ENCODE results near the gene HDDC3.
A peak's percentile ranks its signal among the peaks of the same experiment; 100 is the strongest.

HDDC3 gene

GRCh38 chr15:90891346-90891949 lies 40.9 kb downstream of the HDDC3 start:
- DNase-seq (ENCODE audit: low read depth in 2 of 2), result no peak

- no peak for DNase-seq (ENCODE audit: low read depth in 2 of 2)
Observed at GRCh38 chr15:90890839-90891238, 41.5 kb downstream of the HDDC3 start.

- DNase-seq (ENCODE audit: low read depth in 2 of 2), result no peak
Observed at GRCh38 chr15:90889736-90890456, 42.5 kb downstream of the HDDC3 start.

GRCh38 chr15:90889313-90889730 lies 43.0 kb downstream of the HDDC3 start:
- no peak for DNase-seq (ENCODE audit: low read depth in 2 of 2)

- DNase-seq (ENCODE audit: low read depth in 2 of 2), result no peak
Observed at GRCh38 chr15:90887037-90887481, 45.3 kb downstream of the HDDC3 start.

- DNase-seq (ENCODE audit: low read depth in 2 of 2), result no peak
Observed at GRCh38 chr15:90886291-90886614, 46.1 kb downstream of the HDDC3 start.

- DNase-seq (ENCODE audit: low read depth in 2 of 2), result peak; percentile 82 to 86
Observed at GRCh38 chr15:90885432-90886290, 46.7 kb downstream of the HDDC3 start.

- DNase-seq (ENCODE audit: low read depth in 2 of 2), result no peak
Observed at GRCh38 chr15:90884719-90885431, 47.5 kb downstream of the HDDC3 start.

- DNase-seq (ENCODE audit: low read depth in 2 of 2), result no peak
Observed at GRCh38 chr15:90883976-90884718, 48.2 kb downstream of the HDDC3 start, which contains the start of gene FES. Gene FES (plus strand): TSS chr15:90884504. CDS start chr15:90885046, 542 bp downstream.

GRCh38 chr15:90883526-90883975 lies 48.8 kb downstream of the HDDC3 start:
- DNase-seq (ENCODE audit: low read depth in 2 of 2), result no peak

GRCh38 chr15:90882781-90883525 lies 49.4 kb downstream of the HDDC3 start:
- no peak for DNase-seq (ENCODE audit: low read depth in 2 of 2)

GRCh38 chr15:90881978-90882721 lies 50.2 kb downstream of the HDDC3 start:
- no peak for DNase-seq (ENCODE audit: low read depth in 2 of 2)

GRCh38 chr15:90881181-90881977 lies 51.0 kb downstream of the HDDC3 start:
- no peak for DNase-seq (ENCODE audit: low read depth in 2 of 2)

GRCh38 chr15:90880381-90881145 lies 51.8 kb downstream of the HDDC3 start:
- no peak for DNase-seq (ENCODE audit: low read depth in 2 of 2)

All from stimulated activated CD4-positive, alpha-beta T cell treated with anti-CD3 and anti-CD28 coated beads, Interleukin-1b, Interleukin-23, amount 100 ng/mL, for 4 hours (primary cell).